Mesenchymal stem cell (in vitro differentiated cells and primary cell): Measurements from ENCODE around the gene SLC16A3.

Source experiments
- DNase-seq: peaks from one replicate; pipeline ENCODE4 v3.0.0-alpha.2; 2013
- H2AFZ ChIP-seq: one replicate; pipeline ENCODE4 v1.6.1; 2013; ENCODE audit warnings: low read depth, mild to moderate bottlenecking, control low read depth, inconsistent platforms, low read length, moderate library complexity
- H2AK5ac ChIP-seq: 2 replicates; pipeline ENCODE4 v1.6.1; 2013; ENCODE audit warnings: low read length, moderate library complexity, mild to moderate bottlenecking, inconsistent platforms; ENCODE audit not compliant: severe bottlenecking
- H2BK120ac ChIP-seq: one replicate; pipeline ENCODE4 v1.6.1; 2013; ENCODE audit warnings: low read depth, mild to moderate bottlenecking, inconsistent platforms, low read length, moderate library complexity
- H2BK12ac ChIP-seq, 2 experiments: one replicate each; pipeline ENCODE4 v1.6.1; 2013; ENCODE audit warnings: inconsistent platforms in 2 of 2, low read length in 2 of 2, mild to moderate bottlenecking in 2 of 2, moderate library complexity in 2 of 2, control low read depth in 1 of 2
- H2BK15ac ChIP-seq: one replicate; pipeline ENCODE4 v1.6.1; 2013; ENCODE audit warnings: mild to moderate bottlenecking, low read depth, inconsistent platforms; ENCODE audit not compliant: poor library complexity, severe bottlenecking
- H2BK5ac ChIP-seq: 2 replicates; pipeline ENCODE4 v1.6.1; 2013; ENCODE audit warnings: low read depth, mild to moderate bottlenecking, low read length, control low read depth, inconsistent platforms; ENCODE audit not compliant: poor library complexity, severe bottlenecking
- H3K14ac ChIP-seq, 2 experiments: one replicate each; pipeline ENCODE4 v1.6.1; 2013; ENCODE audit warnings: inconsistent platforms in 2 of 2, low read length in 2 of 2, control low read depth in 1 of 2, mild to moderate bottlenecking in 1 of 2, moderate library complexity in 1 of 2
- H3K18ac ChIP-seq, 2 experiments: one replicate each; pipeline ENCODE4 v1.6.1; 2013; ENCODE audit warnings: inconsistent platforms in 2 of 2, low read length in 2 of 2, control low read depth in 1 of 2, low read depth in 1 of 2, mild to moderate bottlenecking in 1 of 2
- H3K23ac ChIP-seq, 2 experiments: one replicate each; pipeline ENCODE4 v1.6.1; 2013; ENCODE audit warnings: inconsistent platforms in 2 of 2, low read length in 2 of 2, mild to moderate bottlenecking in 2 of 2, moderate library complexity in 2 of 2, control low read depth in 1 of 2
- H3K27ac ChIP-seq: 2 replicates; pipeline ENCODE4 v1.5.1; 2013; ENCODE audit warnings: mild to moderate bottlenecking, moderate library complexity, low read length, control low read depth, inconsistent platforms; ENCODE audit not compliant: poor library complexity, severe bottlenecking
- H3K27me3 ChIP-seq, 2 experiments: 2 replicates each; pipeline versions ENCODE4 v1.6.1 to v1.7.0; 2013; ENCODE audit warnings: low read length in 2 of 2, mild to moderate bottlenecking in 2 of 2, moderate library complexity in 2 of 2, control low read depth in 1 of 2, inconsistent platforms in 1 of 2; ENCODE audit not compliant: control insufficient read depth in 1 of 2, insufficient read depth in 1 of 2
- H3K36me3 ChIP-seq, 2 experiments: 2 replicates each; pipeline versions ENCODE4 v1.6.1 to v1.7.0; 2013; ENCODE audit warnings: low read length in 2 of 2, control low read depth in 1 of 2, inconsistent platforms in 1 of 2, low read depth in 1 of 2, mild to moderate bottlenecking in 1 of 2; ENCODE audit not compliant: insufficient read depth in 2 of 2, control insufficient read depth in 1 of 2
- H3K4ac ChIP-seq, 2 experiments: one replicate each; pipeline ENCODE4 v1.6.1; 2013; ENCODE audit warnings: inconsistent platforms in 2 of 2, low read length in 2 of 2, mild to moderate bottlenecking in 2 of 2, moderate library complexity in 2 of 2, control low read depth in 1 of 2, low read depth in 1 of 2
- H3K4me1 ChIP-seq: 2 replicates; pipeline ENCODE4 v1.6.1; 2013; ENCODE audit warnings: low read depth, low read length, control low read depth; ENCODE audit not compliant: control insufficient read depth, insufficient read depth
- H3K4me2 ChIP-seq: 2 replicates; pipeline ENCODE4 v1.6.1; 2013; ENCODE audit warnings: low read length, mild to moderate bottlenecking, inconsistent platforms; ENCODE audit not compliant: poor library complexity, severe bottlenecking
- H3K4me3 ChIP-seq, 2 experiments: 2 replicates each; pipeline versions ENCODE4 v1.5.1 to v1.7.0; 2013; ENCODE audit warnings: low read length in 2 of 2, mild to moderate bottlenecking in 2 of 2, control low read depth in 1 of 2, low read depth in 1 of 2; ENCODE audit not compliant: insufficient read depth in 1 of 2
- H3K79me1 ChIP-seq: replicated peaks from 2 replicates; pipeline ENCODE4 v1.6.1; 2013; ENCODE audit warnings: mild to moderate bottlenecking, control low read depth, low read length, inconsistent platforms; ENCODE audit not compliant: poor library complexity, severe bottlenecking
- H3K9ac ChIP-seq: 2 replicates; pipeline ENCODE4 v1.7.0; 2013; ENCODE audit warnings: mild to moderate bottlenecking, low read length, moderate library complexity
- H3K9me3 ChIP-seq: 2 replicates; pipeline ENCODE4 v1.7.0; 2013; ENCODE audit warnings: mild to moderate bottlenecking, low read length; ENCODE audit not compliant: control insufficient read depth
- H4K8ac ChIP-seq: one replicate; pipeline ENCODE4 v1.6.1; 2013; ENCODE audit warnings: inconsistent platforms, mild to moderate bottlenecking, low read length, moderate library complexity
- H4K91ac ChIP-seq: one replicate; pipeline ENCODE4 v1.6.1; 2013; ENCODE audit warnings: mild to moderate bottlenecking, low read length, inconsistent platforms
- WGBS: methylation state at CpG from one replicate; pipeline ENCODE4 v1.1.7; 2013; ENCODE audit warnings: mixed read lengths; 5-methylcytosine and 5-hydroxymethylcytosine counted together

The SLC16A3 gene

GRCh38 chr17:82227629-82228277, 1.1 kb upstream of the SLC16A3 start:
- Histone ChIP-seq H3K79me1 (no peaks in the 10 kb centered on the region), H4K91ac (peak overlapping the region; percentile 99), H3K23ac (no peak overlapping the region), H3K36me3 (no peaks in the 10 kb centered on the region), H2BK5ac (no peak overlapping the region), H3K9ac (no peak overlapping the region), H3K4ac (peak overlapping the region; percentile 92 to 99), H3K18ac (peak overlapping the region; percentile 95 to 98), H3K27ac (no peak overlapping the region), H3K27me3 (no peaks in the 10 kb centered on the region), H2BK120ac (peak overlapping the region; percentile 90), H2AK5ac (peak overlapping the region; percentile 31), H3K14ac (peak overlapping the region in 1 of 2 experiments; percentile 15), H3K4me3 (peak overlapping the region in 1 of 2 experiments; percentile 66), H2AFZ (no peak overlapping the region), H4K8ac (peak overlapping the region; percentile 99), H2BK15ac (peak overlapping the region; percentile 95), H3K9me3 (no peaks in the 10 kb centered on the region), H3K4me2 (peak overlapping the region; percentile 61), H3K4me1 (peaks cover 60% of the 10 kb centered on the region), H2BK12ac (peak overlapping the region; percentile 49 to 82)
- 86% methylated on average over 17 of the region's 18 CpGs for WGBS
- DNase-seq: peak; percentile 14

- WGBS: 16% methylated on average over 44 of the region's 63 CpGs
Measured at GRCh38 chr17:82228278-82228841, 482 bp upstream of the SLC16A3 start.

GRCh38 chr17:82229698-82230608, 1.1 kb downstream of the SLC16A3 start:
- no peak overlapping the region for H2AK5ac ChIP-seq
- peak overlapping the region; percentile 4 for H3K27ac ChIP-seq
- peak overlapping the region; percentile 83 to 93 for H3K18ac ChIP-seq
- H3K79me1 ChIP-seq: peaks cover under 1% of the 10 kb centered on the region
- H2BK5ac ChIP-seq: no peak overlapping the region
- H3K36me3 ChIP-seq: peaks cover 0 to 11% of the 10 kb centered on the region in 2 experiments
- H3K4me1 ChIP-seq: peaks cover 80% of the 10 kb centered on the region
- H2AFZ ChIP-seq: no peak overlapping the region
- H2BK120ac ChIP-seq: peak overlapping the region; percentile 62
- peak overlapping the region in 1 of 2 experiments; percentile 94 for H3K23ac ChIP-seq
- WGBS: 48% methylated on average over 28 of the region's 28 CpGs
- peak overlapping the region; percentile 77 to 84 for H3K4me3 ChIP-seq
- H3K9ac ChIP-seq: peak overlapping the region; percentile 70
- peak overlapping the region in 1 of 2 experiments; percentile 99 for H3K14ac ChIP-seq
- peak overlapping the region; percentile 25 for H4K91ac ChIP-seq
- peak overlapping the region; percentile 95 for H3K4me2 ChIP-seq
- H2BK12ac ChIP-seq: peak overlapping the region; percentile 25 to 80
- peak overlapping the region in 1 of 2 experiments; percentile 88 for H3K4ac ChIP-seq
- no peaks in the 10 kb centered on the region for H3K9me3 ChIP-seq
- H4K8ac ChIP-seq: peak overlapping the region; percentile 53
- peak overlapping the region; percentile 88 for H2BK15ac ChIP-seq
- DNase-seq: peak; percentile 50
- H3K27me3 ChIP-seq: no peaks in the 10 kb centered on the region

More at GRCh38 chr17:82228278-82228841, 482 bp upstream of the SLC16A3 start:
- Histone ChIP-seq H3K4ac (peak overlapping the region; percentile 92 to 99), H3K4me1 (peaks cover 66% of the 10 kb centered on the region), H3K27me3 (no peaks in the 10 kb centered on the region), H3K4me2 (peak overlapping the region; percentile 61), H3K18ac (peak overlapping the region; percentile 95 to 98), H3K9ac (peak overlapping the region; percentile 66), H2BK5ac (no peak overlapping the region), H3K23ac (peak overlapping the region in 1 of 2 experiments; percentile 94), H4K91ac (peak overlapping the region; percentile 99), H3K4me3 (peak overlapping the region; percentile 66 to 77), H4K8ac (peak overlapping the region; percentile 99), H3K79me1 (no peaks in the 10 kb centered on the region), H3K36me3 (peaks cover 0 to 6% of the 10 kb centered on the region in 2 experiments), H2BK12ac (peak overlapping the region; percentile 82 to 86), H3K9me3 (no peaks in the 10 kb centered on the region), H2AK5ac (peak overlapping the region; percentile 43), H2BK15ac (peak overlapping the region; percentile 94), H3K14ac (peak overlapping the region in 1 of 2 experiments; percentile 96), H2AFZ (peak overlapping the region; percentile 59), H3K27ac (no peak overlapping the region), H2BK120ac (peak overlapping the region; percentile 90)
- peak; percentile 39 for DNase-seq
